ENCODE measurements around the gene ARMC8.

- TF ChIP-seq CTCF (IDR thresholded peaks at IDR 0.05) (no peak), POLR2A (IDR thresholded peaks at IDR 0.05) (no peak)
Observed at GRCh38 chr3:138206196-138206595, 19.1 kb downstream of the ARMC8 start.
